Neural cell (in vitro differentiated cells): Measurements from ENCODE around the gene MAST4. TPM values are rescaled to one million over a fixed set of nuclear protein-coding genes. Genes with fewer than 3 reads are reported as not detected.

Experiments used
- H2AFZ ChIP-seq: fragments of 200-600, 300-800 bp; sonication (generic), shearing (Covaris generic); 2 replicates; pipeline ENCODE4 v1.6.0; 2014; ENCODE audit warnings: low read depth, mild to moderate bottlenecking, antibody characterized with exemption, low read length, moderate library complexity
- H3F3A ChIP-seq: fragments of 200-600 bp; shearing (Covaris generic); 2 replicates; pipeline ENCODE4 v1.6.1; 2016; ENCODE audit warnings: mild to moderate bottlenecking, moderate library complexity, mixed read lengths, antibody characterized with exemption, low read length; ENCODE audit not compliant: insufficient read depth, poor library complexity, severe bottlenecking
- H3K27ac ChIP-seq: fragments of 200-600, 300-800 bp; sonication (generic), shearing (Covaris generic); 2 replicates; pipeline ENCODE4 v1.5.1; 2014; ENCODE audit warnings: mild to moderate bottlenecking, low read length, moderate library complexity
- H3K27me3 ChIP-seq: fragments of 300-800, 200-600 bp; sonication (generic), shearing (Covaris generic); 2 replicates; pipeline ENCODE4 v1.6.0; 2014; ENCODE audit warnings: mild to moderate bottlenecking, low read depth, low read length, moderate library complexity; ENCODE audit not compliant: insufficient read depth
- H3K36me3 ChIP-seq: fragments of 300-800, 200-600 bp; sonication (generic), shearing (Covaris generic); 2 replicates; pipeline ENCODE4 v1.5.1; 2014; ENCODE audit warnings: mild to moderate bottlenecking, antibody characterized with exemption, low read length, moderate library complexity; ENCODE audit not compliant: insufficient read depth
- H3K4me2 ChIP-seq: fragments of 300-800, 200-600 bp; sonication (generic), shearing (Covaris generic); 2 replicates; pipeline ENCODE4 v1.6.0; 2014; ENCODE audit warnings: mild to moderate bottlenecking, low read length
- H3K4me3 ChIP-seq: fragments of 300-800, 200-600 bp; sonication (generic), shearing (Covaris generic); 2 replicates; pipeline ENCODE4 v1.5.1; 2014; ENCODE audit warnings: mild to moderate bottlenecking, low read length, moderate library complexity
- H3K79me2 ChIP-seq: fragments of 200-600 bp; shearing (Covaris generic); replicated peaks from 2 replicates; pipeline ENCODE4 v1.6.0; 2014; ENCODE audit warnings: mild to moderate bottlenecking, low read length, moderate library complexity; ENCODE audit not compliant: insufficient read depth
- H3K9ac ChIP-seq: fragments of 300-800, 200-600 bp; sonication (generic), shearing (Covaris generic); 2 replicates; pipeline ENCODE4 v1.6.1; 2016; ENCODE audit warnings: mild to moderate bottlenecking, low read length, mixed read lengths
- H3K9me2 ChIP-seq: fragments of 200-600 bp; shearing (Covaris generic); 2 replicates; pipeline ENCODE4 v1.6.1; 2016; ENCODE audit warnings: mild to moderate bottlenecking, low read length, mixed read lengths; ENCODE audit not compliant: insufficient read depth
- H3K9me3 ChIP-seq: fragments of 200-600, 300-800 bp; sonication (generic), shearing (Covaris generic); 2 replicates; pipeline ENCODE4 v1.6.1; 2016; ENCODE audit warnings: mild to moderate bottlenecking, mixed run types, low read length, moderate library complexity, mixed read lengths
- H4K20me1 ChIP-seq: fragments of 200-600 bp; shearing (Covaris generic); 2 replicates; pipeline ENCODE4 v1.6.1; 2016; ENCODE audit warnings: mild to moderate bottlenecking, mixed run types; ENCODE audit not compliant: insufficient read depth
- CTCF ChIP-seq: fragments of 450-650 bp; IDR thresholded peaks from 2 replicates; pipeline ENCODE4 v1.5.1; 2014; ENCODE audit warnings: antibody characterized with exemption, mild to moderate bottlenecking, moderate library complexity; ENCODE audit not compliant: poor library complexity, severe bottlenecking
- EP300 ChIP-seq: fragments of 450-650 bp; conservative IDR thresholded peaks from 2 replicates; pipeline ENCODE4 v1.6.1; 2014; ENCODE audit warnings: antibody characterized with exemption, mild to moderate bottlenecking, moderate library complexity; ENCODE audit not compliant: poor library complexity, severe bottlenecking
- EZH2 ChIP-seq: fragments of 200-600, 300-800 bp; shearing (Covaris generic), sonication (generic); IDR thresholded peaks from 2 replicates; pipeline ENCODE4 v1.6.1; 2014; ENCODE audit warnings: antibody characterized with exemption, low read length, borderline replicate concordance, mild to moderate bottlenecking; ENCODE audit not compliant: insufficient read depth, poor library complexity, severe bottlenecking
- MXI1 ChIP-seq: fragments of 450-650 bp; conservative IDR thresholded peaks from 2 replicates; pipeline ENCODE4 v1.6.1; 2014; ENCODE audit warnings: antibody characterized with exemption, mild to moderate bottlenecking; ENCODE audit not compliant: poor library complexity, severe bottlenecking
- POLR2AphosphoS5 ChIP-seq: IDR thresholded peaks from 2 replicates; pipeline ENCODE4 v1.6.1; 2012
- RAD21 ChIP-seq: fragments of 450-650 bp; conservative IDR thresholded peaks from 2 replicates; pipeline ENCODE4 v1.6.1; 2014; ENCODE audit warnings: antibody characterized with exemption, mild to moderate bottlenecking, moderate library complexity
- SMC3 ChIP-seq: fragments of 450-650 bp; conservative IDR thresholded peaks from 2 replicates; pipeline ENCODE4 v1.6.1; 2014; ENCODE audit warnings: antibody characterized with exemption, mild to moderate bottlenecking, moderate library complexity; ENCODE audit not compliant: poor library complexity
- TAF1 ChIP-seq: IDR thresholded peaks from 2 replicates; pipeline ENCODE4 v1.6.1; 2012; ENCODE audit warnings: low read depth
- polyA plus RNA-seq: library from polyadenylated mRNA; depleted of rRNA; stranded (reverse); fragments of >200 nt; gene quantifications from 2 replicates; pipeline ENCODE4 v1.2.3, GENCODE V29; 2014
- TF ChIP-seq, protein P1 (sequence below): IDR thresholded peaks from 2 replicates; pipeline ENCODE4 v1.6.1; 2012; ENCODE audit warnings: borderline replicate concordance

Gene MAST4
- polyA plus RNA-seq, 1 donor from 2014 or later = 2.3 TPM

DNA sequence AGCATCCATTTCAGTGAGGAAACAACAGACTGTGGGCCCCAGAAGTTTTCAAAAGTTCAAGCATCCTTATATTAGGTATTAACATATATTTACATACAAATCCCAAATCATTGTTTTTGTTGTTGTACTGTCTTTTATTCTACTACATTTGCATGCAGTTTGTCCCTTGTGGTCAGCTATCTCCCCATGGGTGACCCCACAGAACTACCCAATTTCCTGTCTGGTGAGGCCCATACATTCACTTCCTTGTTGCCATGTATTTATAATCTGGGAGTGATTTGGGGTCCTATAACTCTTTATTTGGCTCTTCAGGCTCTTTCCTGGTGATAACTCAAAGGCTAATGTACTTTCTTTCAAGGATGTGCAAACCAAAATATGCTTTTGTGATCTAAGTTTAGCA, 603.7 kb downstream of the MAST4 start:
- Histone ChIP-seq H3K9me3 (peaks cover 3% of the 10 kb centered on the region), H3K27ac (no peak overlapping the region), H2AFZ (no peak overlapping the region), H3K79me2 (no peaks in the 10 kb centered on the region), H3K4me2 (no peak overlapping the region), H3K4me3 (no peak overlapping the region), H3K36me3 (no peaks in the 10 kb centered on the region), H3K9me2 (no peaks in the 10 kb centered on the region), H3K9ac (no peak overlapping the region), H3K27me3 (no peaks in the 10 kb centered on the region), H3F3A (no peaks in the 10 kb centered on the region), H4K20me1 (no peaks in the 10 kb centered on the region)
- no peak for TF ChIP-seq CTCF
- no peak for TF ChIP-seq SMC3
- TF ChIP-seq, protein P1, sequence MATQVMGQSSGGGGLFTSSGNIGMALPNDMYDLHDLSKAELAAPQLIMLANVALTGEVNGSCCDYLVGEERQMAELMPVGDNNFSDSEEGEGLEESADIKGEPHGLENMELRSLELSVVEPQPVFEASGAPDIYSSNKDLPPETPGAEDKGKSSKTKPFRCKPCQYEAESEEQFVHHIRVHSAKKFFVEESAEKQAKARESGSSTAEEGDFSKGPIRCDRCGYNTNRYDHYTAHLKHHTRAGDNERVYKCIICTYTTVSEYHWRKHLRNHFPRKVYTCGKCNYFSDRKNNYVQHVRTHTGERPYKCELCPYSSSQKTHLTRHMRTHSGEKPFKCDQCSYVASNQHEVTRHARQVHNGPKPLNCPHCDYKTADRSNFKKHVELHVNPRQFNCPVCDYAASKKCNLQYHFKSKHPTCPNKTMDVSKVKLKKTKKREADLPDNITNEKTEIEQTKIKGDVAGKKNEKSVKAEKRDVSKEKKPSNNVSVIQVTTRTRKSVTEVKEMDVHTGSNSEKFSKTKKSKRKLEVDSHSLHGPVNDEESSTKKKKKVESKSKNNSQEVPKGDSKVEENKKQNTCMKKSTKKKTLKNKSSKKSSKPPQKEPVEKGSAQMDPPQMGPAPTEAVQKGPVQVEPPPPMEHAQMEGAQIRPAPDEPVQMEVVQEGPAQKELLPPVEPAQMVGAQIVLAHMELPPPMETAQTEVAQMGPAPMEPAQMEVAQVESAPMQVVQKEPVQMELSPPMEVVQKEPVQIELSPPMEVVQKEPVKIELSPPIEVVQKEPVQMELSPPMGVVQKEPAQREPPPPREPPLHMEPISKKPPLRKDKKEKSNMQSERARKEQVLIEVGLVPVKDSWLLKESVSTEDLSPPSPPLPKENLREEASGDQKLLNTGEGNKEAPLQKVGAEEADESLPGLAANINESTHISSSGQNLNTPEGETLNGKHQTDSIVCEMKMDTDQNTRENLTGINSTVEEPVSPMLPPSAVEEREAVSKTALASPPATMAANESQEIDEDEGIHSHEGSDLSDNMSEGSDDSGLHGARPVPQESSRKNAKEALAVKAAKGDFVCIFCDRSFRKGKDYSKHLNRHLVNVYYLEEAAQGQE = no peak
- no peak for TF ChIP-seq TAF1
- no peak for TF ChIP-seq EP300
- no peak for TF ChIP-seq RAD21
- no peak for TF ChIP-seq MXI1
- no peak for TF ChIP-seq EZH2
- no peak for TF ChIP-seq POLR2AphosphoS5

DNA sequence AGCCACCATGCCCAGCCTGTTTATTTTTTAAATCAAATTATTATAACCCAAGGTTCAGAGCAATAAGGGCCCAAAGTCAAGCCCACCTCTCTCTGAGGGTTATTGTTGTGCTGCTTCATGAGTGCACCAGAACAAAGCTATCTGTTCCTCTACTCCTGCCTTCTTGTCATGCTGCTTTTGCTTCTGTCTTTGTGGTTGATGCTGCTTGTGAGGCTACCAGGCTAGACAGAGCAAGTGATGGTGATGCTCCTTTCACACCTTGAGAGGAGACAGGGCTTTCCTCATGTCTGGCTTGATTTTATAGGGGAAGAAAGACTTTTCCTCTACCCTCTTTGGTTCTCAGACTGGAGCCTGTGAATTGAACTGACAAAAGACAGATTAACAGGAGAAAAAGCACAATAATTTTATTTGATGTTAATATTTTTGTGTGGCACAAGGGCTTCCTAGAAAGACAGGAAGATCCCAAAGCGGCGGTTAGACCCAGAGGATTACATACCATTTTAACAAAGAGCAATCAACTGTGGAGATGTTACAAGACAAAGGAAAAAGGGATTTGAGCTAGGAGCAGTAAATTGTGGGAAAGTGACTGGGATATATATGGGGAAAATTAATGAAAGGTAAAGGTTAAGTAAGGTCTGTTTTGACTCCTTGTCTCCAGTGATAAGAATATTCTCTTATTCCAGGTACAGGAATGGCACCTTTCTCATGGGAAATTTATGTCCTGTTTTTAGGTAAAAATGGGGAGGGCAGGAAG, 604.8 kb downstream of the MAST4 start:
- H3K4me3 ChIP-seq = no peak overlapping the region
- H3K79me2 ChIP-seq = no peaks in the 10 kb centered on the region
- H3K27ac ChIP-seq = no peak overlapping the region
- H4K20me1 ChIP-seq = no peaks in the 10 kb centered on the region
- no peak overlapping the region for H3K9ac ChIP-seq
- TF ChIP-seq POLR2AphosphoS5 (no peak), TAF1 (no peak), MXI1 (no peak), RAD21 (no peak), CTCF (no peak), EP300 (no peak), SMC3 (no peak), EZH2 (no peak)
- TF ChIP-seq, protein P1 = no peak
- peaks cover 3% of the 10 kb centered on the region for H3K9me3 ChIP-seq
- H2AFZ ChIP-seq = no peak overlapping the region
- no peaks in the 10 kb centered on the region for H3F3A ChIP-seq
- no peaks in the 10 kb centered on the region for H3K36me3 ChIP-seq
- H3K27me3 ChIP-seq = no peaks in the 10 kb centered on the region
- H3K4me2 ChIP-seq = no peak overlapping the region
- no peaks in the 10 kb centered on the region for H3K9me2 ChIP-seq
